IPS-18c (cell line): ENCODE data around the gene SEMA4F.

ENCODE experiments used
- H3K4me3 ChIP-seq: 2 replicates; pipeline ENCODE4 v1.7.0; 2013; ENCODE audit warnings: low read depth, mild to moderate bottlenecking, low read length, moderate library complexity; ENCODE audit not compliant: insufficient read depth
- H3K9me3 ChIP-seq: one replicate; pipeline ENCODE4 v1.6.1; 2013; ENCODE audit warnings: mild to moderate bottlenecking, low read length, moderate library complexity; ENCODE audit not compliant: control insufficient read depth, insufficient read depth

The SEMA4F gene

DNA sequence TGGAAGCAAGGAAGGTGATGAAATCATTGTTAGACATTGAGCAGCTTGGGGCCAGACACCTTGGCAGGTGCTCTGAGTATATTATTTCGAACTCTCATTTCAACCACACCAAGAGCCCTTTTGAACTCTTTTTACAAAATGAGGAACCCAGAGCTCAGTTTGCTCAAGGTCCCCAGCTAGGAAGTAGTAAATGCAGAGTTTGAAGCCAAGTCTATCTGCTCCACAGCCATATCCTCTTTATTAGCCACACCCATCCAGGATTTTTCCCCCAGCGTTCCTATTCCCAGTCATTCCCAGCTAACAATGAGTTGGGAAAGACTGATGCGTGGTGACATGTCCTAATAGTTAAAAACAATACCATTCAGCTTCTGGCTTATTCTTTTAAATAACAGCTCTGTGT, 40.2 kb downstream of the SEMA4F start:
- no peaks in the 10 kb centered on the region for H3K9me3 ChIP-seq
- no peak overlapping the region for H3K4me3 ChIP-seq

DNA sequence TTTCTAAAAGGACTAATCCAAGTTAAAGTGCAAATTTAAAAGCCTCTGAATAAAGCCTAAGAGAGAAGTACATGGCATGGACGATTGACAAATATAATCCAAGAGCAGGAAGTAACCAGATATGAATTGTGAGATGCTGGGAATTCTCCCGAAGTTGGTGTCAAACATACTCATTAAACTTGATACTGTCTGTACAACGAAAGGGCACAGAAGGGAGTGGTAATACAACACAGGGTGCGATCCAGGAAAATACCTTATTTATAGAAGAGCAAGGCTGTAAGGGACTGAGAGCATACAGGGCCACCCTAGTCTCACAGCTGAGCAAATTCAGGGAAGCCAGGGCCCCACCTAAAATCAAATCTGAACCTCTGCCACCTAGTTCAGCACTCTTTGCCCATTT, 41.6 kb downstream of the SEMA4F start:
- Histone ChIP-seq H3K9me3 (no peaks in the 10 kb centered on the region), H3K4me3 (no peak overlapping the region)

DNA sequence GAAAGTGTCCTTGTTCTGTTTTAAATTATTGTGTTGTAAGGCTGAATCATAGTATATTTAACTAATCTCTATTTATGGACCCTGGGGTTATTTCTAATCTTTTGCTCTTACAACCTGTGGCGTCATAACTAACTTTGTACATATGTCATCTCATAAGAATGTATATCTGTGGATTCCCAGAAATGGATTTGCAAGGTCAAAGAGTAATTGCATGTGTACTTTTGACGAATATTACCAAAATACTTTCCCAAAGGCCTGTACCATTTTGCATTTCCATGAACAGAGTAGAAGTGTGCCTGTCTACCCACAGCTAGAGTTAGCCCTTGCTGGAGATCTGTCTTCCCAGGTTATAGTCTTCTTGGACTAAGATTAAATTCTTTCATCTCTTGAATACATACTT, 42.8 kb downstream of the SEMA4F start:
- Histone ChIP-seq H3K4me3 (no peak overlapping the region), H3K9me3 (peaks cover 2% of the 10 kb centered on the region)

DNA sequence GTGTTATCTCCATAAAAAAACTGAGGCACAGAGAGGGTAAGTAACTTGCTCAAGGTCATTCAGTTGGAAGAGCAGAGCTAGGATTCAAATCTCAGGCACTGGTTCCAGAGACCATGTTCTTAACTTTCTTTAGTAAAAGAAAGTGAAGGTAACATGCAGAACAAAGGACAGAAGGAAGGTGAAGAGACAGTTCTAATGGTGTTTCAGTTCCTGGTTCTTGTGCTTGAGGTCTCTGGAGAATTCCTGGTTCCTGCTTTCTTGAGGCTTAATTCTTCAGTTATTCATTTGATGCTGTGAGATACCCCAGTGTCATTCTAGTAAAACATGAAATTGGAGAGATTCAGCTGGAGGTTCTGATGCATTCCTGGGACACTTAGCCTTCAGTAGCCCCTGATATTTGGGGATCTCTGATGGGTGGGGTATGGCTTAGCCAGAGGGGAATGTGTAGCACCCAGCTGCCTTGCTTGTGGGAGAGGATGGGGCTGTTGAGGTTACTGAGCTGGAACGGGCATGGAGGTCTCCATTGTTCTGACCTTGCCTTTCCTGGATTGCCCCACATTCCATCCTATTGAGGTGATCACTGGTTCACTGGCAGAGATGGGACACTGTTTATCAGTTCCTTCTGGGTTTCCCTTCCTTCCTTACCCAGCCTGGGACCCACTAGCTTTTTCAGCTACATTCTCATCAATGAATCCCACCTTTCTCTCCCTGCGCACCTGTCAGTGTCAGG, 46.8 kb downstream of the SEMA4F start:
- H3K9me3 ChIP-seq, result peaks cover 2% of the 10 kb centered on the region
- no peak overlapping the region for H3K4me3 ChIP-seq

DNA sequence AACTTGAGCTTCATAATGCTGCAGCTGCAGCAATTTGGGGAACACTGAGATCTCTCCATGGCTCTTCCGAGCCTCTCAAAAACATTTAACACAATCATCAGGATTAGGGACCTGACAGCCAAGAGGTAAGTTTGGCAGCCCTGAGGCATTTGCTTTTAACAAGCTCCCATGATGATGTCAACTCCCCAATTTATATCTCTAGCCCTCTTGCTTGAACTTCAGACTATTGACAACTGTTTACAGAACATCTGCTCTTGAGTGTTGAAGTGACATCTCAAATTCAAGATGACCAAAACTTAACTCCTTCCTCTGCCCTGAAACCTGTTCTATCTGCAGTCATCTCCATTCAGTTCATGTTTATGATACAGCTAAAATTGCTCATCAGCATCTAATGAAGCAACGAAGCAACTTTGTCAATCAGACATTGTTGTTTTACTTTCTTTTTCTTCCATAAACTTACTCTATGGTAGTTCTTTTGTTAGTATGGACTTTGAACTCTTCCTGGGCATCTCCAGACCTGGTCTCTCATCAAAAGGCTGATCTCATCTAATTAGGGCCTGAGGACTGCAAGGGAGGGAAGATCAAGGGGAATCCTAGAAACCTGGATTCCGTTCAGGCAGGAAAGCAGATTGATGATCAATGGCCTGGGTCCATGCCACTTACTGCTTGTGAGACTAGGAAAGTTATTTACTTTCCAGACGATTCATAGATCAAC, 48.1 kb downstream of the SEMA4F start:
- Histone ChIP-seq H3K9me3 (peaks cover 2% of the 10 kb centered on the region), H3K4me3 (no peak overlapping the region)

DNA sequence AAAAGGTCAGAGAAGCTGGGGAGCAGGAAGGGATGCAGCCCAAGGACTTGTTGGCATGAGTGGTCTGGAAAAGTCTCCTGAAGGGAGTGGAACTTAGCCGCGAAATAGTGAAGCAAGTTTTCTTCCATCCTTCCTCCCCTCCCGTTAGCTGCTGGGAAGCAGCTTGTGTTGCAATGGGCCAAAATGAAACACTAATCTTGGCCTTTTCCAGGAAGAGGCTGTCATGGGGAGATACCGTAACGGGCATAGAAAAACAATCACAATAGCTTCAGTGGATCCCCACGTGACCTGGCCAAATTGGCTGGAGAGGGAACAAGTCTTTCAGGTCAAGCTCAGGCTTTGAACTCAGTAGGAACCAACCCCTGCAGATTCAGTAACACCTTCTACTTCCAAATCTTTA, 49.3 kb downstream of the SEMA4F start:
- peaks cover 2% of the 10 kb centered on the region for H3K9me3 ChIP-seq
- no peak overlapping the region for H3K4me3 ChIP-seq

DNA sequence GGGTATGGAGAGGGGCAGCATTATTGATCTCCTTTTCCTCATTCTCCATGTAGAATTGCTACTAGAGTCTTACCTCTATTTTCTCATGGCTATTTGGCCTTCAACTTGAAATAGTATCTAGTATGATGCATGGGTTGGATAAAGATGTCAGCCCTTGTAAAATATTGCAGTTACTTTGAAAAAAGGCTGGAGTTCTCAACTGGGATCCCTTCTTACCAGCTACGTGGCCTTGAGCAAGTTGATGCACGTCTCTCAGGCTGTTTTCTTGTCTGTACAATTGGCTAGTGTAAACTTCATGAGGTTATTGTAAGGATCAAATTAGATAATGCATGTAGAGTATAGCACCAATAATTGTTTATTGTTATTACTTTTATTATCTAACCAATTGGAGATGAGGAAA, 50.2 kb downstream of the SEMA4F start:
- peaks cover 2% of the 10 kb centered on the region for H3K9me3 ChIP-seq
- no peak overlapping the region for H3K4me3 ChIP-seq

DNA sequence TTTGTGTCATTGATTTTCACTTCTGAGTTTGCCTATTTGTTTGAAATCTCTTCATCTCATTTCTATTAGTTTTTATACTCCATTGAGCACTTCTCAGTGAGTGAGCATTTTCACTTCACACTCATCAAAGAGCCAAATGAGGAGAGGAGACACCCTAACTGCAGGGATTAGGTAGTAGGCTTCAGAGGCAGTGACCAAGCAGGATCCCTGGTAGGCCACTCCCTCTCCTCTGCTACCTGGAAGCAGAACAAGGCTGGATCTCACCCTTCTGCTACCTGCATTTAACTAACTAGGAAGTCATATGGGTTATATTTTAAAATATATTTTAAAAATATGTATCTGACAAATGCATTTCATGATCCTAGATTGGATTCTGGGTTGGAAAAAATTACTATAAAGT, 52.7 kb downstream of the SEMA4F start:
- H3K9me3 ChIP-seq, result no peaks in the 10 kb centered on the region
- H3K4me3 ChIP-seq, result no peak overlapping the region

DNA sequence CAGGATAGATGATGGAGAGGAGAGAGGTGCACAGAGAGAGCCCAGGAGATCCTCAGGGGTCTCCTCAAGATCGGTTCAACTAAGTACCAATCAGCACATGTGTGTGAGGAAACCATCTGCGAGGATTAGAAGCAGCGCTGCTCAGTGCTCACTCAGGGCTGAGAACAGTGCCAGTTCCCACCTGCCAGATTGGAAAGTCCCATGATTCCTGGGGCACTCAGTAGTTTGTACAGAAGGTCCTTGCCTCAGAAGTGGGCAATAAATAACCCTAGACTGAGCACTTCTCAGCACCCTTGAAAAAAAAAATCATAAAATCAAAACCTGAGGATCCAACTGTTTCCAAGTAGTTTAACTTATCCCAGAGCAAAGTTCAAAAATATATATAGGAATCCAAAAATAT, 53.8 kb downstream of the SEMA4F start:
- Histone ChIP-seq H3K9me3 (no peaks in the 10 kb centered on the region), H3K4me3 (no peak overlapping the region)

DNA sequence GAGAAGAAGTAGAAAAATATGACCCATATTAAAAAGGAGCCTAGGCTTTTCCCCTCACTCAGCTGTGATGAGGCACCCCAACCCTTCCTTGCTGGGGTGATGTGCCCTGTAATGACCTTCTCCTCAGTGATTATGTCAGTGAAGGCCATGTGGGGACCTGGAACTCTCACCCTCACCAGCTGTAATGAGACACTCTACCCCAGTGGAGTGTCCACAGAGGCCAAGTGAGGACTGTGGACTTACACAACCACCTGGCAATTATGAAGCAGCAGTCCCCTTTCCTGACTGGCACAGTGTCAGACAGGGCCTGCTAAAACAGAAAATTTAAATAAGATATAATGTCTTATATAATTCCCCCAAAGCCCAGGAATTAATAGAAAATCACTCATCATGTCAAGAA, 54.2 kb downstream of the SEMA4F start:
- no peaks in the 10 kb centered on the region for H3K9me3 ChIP-seq
- no peak overlapping the region for H3K4me3 ChIP-seq

DNA sequence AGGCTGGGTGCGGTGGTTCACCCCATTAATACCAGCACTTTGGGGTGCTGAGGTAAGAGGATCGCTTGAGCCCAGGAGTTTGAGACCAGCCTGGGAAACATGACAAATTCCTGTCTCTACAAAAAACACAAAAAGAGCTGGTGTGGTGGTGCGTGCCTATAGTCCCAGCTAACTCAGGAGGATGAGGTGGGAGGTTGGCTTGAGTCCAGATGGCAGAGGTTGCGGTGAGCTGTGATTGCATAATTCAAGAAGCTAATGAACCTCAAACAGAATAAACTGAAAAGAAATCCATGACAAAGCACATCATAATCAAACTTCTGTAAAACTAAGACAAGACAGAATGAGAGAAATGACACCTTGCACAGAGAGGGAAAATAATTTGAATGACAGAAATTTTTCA, 54.8 kb downstream of the SEMA4F start:
- H3K4me3 ChIP-seq, result no peak overlapping the region
- H3K9me3 ChIP-seq, result no peaks in the 10 kb centered on the region

DNA sequence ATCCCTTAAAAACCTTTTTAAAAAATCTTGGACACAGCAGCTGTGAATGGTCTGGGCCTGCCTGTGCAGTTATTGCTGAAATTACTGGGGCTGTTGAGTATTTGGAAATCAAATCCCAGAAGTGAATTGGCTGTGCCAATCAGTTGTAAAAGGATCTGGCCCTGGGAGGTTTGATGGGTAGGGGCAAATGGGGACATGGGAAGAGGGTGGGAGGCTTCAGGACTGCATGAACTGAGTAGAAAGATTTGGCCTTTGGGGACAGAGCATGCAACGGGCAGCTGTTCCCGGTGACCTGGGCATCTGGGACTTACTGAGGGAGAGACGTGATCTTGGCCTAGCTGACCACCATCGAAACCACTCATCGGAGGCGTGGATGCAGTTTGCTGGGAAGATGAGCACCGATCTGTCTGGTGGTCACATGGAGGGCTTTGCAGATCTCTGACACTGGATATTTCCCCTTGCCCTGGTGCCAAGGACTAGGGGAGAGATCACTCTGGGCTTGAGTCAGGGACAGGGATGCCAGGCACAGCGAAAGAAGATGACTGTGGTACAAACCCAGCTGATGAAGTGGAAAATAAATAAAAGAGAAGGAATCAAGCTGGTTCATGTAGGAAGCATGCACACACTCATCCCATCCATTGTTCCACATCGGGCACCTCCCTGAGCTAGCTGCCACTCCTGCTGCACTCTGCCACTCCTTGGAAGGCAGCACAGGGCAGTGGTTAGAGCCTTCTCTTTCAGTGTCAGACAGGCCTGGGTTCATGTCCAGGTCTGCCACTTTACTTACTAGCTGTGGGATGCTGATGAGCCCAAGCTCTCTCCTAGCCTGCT, 58.4 kb downstream of the SEMA4F start:
- no peak overlapping the region for H3K4me3 ChIP-seq
- no peaks in the 10 kb centered on the region for H3K9me3 ChIP-seq

DNA sequence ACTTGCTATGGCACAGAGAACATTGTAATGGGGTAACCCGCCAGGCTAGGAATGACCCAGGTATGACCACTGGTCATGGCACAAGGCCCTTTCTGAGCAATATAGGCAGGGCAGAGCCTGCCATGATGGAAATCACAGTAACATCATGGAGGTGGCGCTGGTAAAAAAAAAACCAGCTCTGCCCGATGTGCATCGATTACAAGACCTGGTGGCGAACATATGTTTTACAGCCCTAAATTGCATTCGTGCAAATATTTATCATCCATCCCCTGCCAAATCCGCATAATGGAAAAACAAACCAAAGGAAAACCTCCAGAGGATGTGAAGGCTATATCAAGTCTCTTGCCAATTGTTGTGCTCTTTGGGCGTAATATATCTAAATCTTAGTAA, 60.6 kb downstream of the SEMA4F start:
- no peaks in the 10 kb centered on the region for H3K9me3 ChIP-seq
- no peak overlapping the region for H3K4me3 ChIP-seq

DNA sequence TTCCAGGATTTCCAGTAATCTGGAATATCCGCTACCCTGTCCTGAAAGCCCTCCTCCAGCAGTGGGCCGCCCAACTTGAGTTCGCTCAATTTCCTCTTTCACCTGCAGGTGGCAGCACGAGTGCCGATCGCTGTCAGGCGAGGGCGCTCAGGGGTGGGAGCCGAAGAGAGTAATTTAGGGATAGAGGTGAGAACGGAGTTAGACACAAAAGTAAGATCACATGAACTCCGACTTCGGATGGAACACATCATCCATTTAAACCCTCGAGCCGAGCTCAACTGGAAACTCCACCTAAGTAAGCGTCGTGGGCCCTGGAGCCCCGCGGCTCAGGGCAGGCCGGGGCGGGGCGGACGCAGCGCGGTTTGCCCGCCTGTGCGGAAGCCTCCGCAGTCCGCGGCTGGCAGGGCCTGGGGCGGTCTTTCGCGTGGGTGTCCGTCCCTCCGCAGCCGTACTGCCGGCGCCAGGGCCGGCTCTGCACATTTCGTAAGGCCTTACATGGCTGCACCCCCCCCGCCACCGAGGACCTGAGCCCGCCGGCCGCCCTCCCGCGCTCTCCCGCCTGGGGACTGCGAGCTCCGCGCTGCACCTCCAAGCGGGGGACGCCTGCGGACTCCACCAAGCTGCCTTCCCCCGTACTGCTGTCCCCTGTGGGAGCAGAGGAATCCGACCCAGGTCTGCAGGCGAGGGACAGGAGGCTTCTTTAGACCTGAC, 61.2 kb downstream of the SEMA4F start:
- H3K9me3 ChIP-seq, result no peaks in the 10 kb centered on the region
- peak overlapping the region; percentile 54 for H3K4me3 ChIP-seq

DNA sequence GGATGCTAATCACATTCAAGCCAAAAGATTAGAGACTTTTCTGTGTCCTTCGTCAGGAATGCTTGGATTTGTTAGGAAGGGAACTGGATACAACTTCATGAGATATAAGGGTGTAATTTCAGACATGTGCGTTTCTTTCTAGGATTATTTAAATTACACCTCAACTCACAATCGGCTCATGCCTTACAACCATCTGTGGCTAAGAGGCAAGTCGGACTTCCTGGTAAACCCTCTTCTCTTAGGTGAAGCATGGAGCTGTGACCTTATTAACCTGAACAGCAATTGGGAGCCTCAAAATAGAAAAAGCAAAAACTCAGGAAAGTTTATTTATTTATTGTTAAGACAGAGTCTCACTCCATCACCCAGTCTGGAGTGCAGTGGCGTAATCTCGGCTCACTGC, 61.8 kb downstream of the SEMA4F start:
- H3K9me3 ChIP-seq, result no peaks in the 10 kb centered on the region
- no peak overlapping the region; the same call in 1 of the 2 replicates for H3K4me3 ChIP-seq

DNA sequence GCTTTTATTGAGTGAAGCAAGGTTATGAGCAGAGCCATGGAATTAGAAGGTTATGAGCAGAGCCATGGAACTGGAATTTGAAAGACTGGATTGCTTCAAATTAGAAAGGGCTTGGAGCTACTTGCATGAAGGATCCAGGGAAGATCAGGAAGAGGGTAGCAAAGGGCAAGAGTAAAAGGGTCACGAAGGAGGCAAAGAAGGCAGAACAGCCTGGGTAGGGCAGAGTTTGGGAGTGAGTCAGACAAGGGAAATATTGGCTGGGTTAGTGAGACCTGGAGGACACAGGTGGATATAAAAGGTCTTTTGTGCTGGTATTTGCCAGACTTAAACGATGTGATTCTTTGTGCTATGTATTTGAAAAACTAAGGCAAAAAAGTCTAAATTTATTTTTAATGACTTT, 65.0 kb downstream of the SEMA4F start:
- H3K4me3 ChIP-seq, result no peak overlapping the region

DNA sequence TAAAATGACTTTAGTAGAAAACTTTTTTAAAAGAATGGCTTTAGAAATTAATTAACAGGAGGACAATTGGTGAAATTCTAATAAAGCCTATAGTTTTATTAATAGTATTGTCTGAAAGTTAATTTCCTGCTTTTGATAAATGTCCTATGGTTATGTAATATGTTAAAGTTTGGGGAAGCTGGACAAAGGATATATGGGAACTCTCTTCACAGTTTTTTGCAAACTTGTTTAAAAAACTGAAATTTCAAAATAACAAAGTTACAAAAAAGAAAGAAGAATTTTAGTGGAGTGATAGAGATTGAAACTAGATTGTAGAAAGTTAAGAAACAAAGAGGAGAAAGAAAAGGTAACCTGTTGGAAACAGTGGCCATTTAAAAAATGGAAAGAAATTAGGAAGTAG, 67.3 kb downstream of the SEMA4F start:
- H3K4me3 ChIP-seq, result no peak overlapping the region
- H3K9me3 ChIP-seq, result no peaks in the 10 kb centered on the region

More for the DNA sequence above, 65.0 kb downstream of the SEMA4F start:
- H3K9me3 ChIP-seq, result no peaks in the 10 kb centered on the region
